MM.1S (cell line): ENCODE results near the gene CD74.

Experiments used
- DNase-seq: peaks from one replicate; pipeline ENCODE4 v3.0.0-alpha.2; 2015
- H2AFZ ChIP-seq: fragments of 300-600 bp; sonication (generic); 2 replicates; pipeline ENCODE4 v1.6.0; 2016; ENCODE audit warnings: antibody characterized with exemption, low read length
- H3F3A ChIP-seq: fragments of 300-600 bp; sonication (generic); 2 replicates; pipeline ENCODE4 v1.6.1; 2016; ENCODE audit warnings: mild to moderate bottlenecking, antibody characterized with exemption, low read length, moderate library complexity, mixed read lengths; ENCODE audit not compliant: insufficient read depth
- H3K27ac ChIP-seq: fragments of 300-600 bp; sonication (generic); 2 replicates; pipeline ENCODE4 v1.5.1; 2016; ENCODE audit warnings: mild to moderate bottlenecking, low read length
- H3K27me3 ChIP-seq: fragments of 300-600 bp; sonication (generic); replicated peaks from 2 replicates; pipeline ENCODE4 v1.6.0; 2016; ENCODE audit warnings: low read length; ENCODE audit not compliant: insufficient read depth
- H3K36me3 ChIP-seq: fragments of 300-600 bp; sonication (generic); replicated peaks from 2 replicates; pipeline ENCODE4 v1.6.1; 2016; ENCODE audit warnings: mild to moderate bottlenecking, low read length, mixed read lengths; ENCODE audit not compliant: insufficient read depth
- H3K4me1 ChIP-seq: fragments of 300-600 bp; sonication (generic); 2 replicates; pipeline ENCODE4 v1.6.1; 2016; ENCODE audit warnings: low read length, mixed read lengths
- H3K4me2 ChIP-seq: fragments of 300-600 bp; sonication (generic); 2 replicates; pipeline ENCODE4 v1.6.0; 2016; ENCODE audit warnings: low read depth, low read length
- H3K4me3 ChIP-seq: fragments of 300-600 bp; sonication (generic); 2 replicates; pipeline ENCODE4 v1.5.1; 2016; ENCODE audit warnings: low read length, mixed read lengths
- H3K79me2 ChIP-seq: fragments of 300-600 bp; sonication (generic); 2 replicates; pipeline ENCODE4 v1.6.1; 2016; ENCODE audit warnings: mixed run types, low read length, mixed read lengths
- H3K9ac ChIP-seq: fragments of 300-600 bp; sonication (generic); 2 replicates; pipeline ENCODE4 v1.6.1; 2016; ENCODE audit warnings: low read length, mixed read lengths
- H3K9me2 ChIP-seq: fragments of 300-600 bp; sonication (generic); replicated peaks from 2 replicates; pipeline ENCODE4 v1.6.1; 2016; ENCODE audit warnings: mild to moderate bottlenecking, low read length, mixed read lengths; ENCODE audit not compliant: insufficient read depth
- H3K9me3 ChIP-seq: fragments of 300-600 bp; sonication (generic); replicated peaks from 2 replicates; pipeline ENCODE4 v1.6.1; 2016; ENCODE audit warnings: mild to moderate bottlenecking, low read length, mixed read lengths; ENCODE audit not compliant: insufficient read depth
- H4K20me1 ChIP-seq: fragments of 300-600 bp; sonication (generic); 2 replicates; pipeline ENCODE4 v1.6.1; 2016; ENCODE audit warnings: mild to moderate bottlenecking, low read length, moderate library complexity, mixed read lengths; ENCODE audit not compliant: insufficient read depth
- EZH2 ChIP-seq: fragments of 300-600 bp; sonication (generic); optimal IDR thresholded peaks from 2 replicates; pipeline ENCODE3; 2017; ENCODE audit warnings: low read depth, mild to moderate bottlenecking, antibody characterized with exemption, low read length, mixed read lengths
- EZH2phosphoT487 ChIP-seq: fragments of 300-600 bp; sonication (generic); IDR thresholded peaks from 2 replicates; pipeline ENCODE4 v1.6.1; 2018; ENCODE audit warnings: antibody characterized with exemption, low read length
- TF ChIP-seq, protein P1 (sequence below): fragments of 300-600 bp; sonication (generic); IDR thresholded peaks from 2 replicates; pipeline ENCODE4 v1.5.1; 2016; ENCODE audit warnings: antibody characterized with exemption, low read length, mixed read lengths

Gene CD74

DNA sequence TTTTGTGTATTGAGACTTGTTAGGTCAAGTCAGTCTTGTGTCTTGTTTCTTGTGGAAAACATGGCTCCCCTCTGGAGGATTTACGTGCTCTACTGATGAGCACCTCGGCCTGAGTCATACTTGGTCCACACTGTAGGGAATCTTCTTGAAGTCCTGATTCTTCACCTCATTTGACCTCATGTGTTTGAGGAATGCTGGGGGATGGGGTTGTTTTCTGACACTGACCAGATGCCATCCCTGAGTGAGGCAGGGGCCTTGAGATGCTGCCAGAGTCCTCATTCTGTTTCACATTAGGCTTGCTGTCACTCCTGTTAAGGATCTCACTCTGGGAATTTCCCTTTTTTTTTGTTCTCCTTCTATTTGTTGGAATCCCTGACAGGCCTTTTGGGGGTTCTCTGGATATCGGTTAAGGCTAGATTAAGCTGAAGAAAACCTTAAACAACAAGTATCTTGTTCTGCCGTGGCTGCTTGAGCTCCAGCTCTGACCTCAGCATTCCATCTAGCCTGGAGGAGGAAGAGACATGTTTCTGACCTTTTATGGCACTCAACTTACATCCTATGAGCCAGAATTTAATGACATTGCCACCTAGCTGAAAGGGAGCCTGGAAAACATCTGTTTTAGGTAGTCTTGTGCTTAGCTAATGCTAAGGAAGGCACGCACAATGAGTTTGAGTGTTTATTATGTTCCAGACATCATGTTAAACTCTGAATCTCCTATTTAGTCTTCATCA, 34.6 kb downstream of the CD74 start:
- H3K36me3 ChIP-seq = peaks cover 13% of the 10 kb centered on the region; the same call in 1 of the 2 replicates
- no peak overlapping the region for H2AFZ ChIP-seq
- H3K4me3 ChIP-seq = no peak overlapping the region
- no peak overlapping the region for H3K9ac ChIP-seq
- H3K4me2 ChIP-seq = no peak overlapping the region
- TF ChIP-seq, protein P1, sequence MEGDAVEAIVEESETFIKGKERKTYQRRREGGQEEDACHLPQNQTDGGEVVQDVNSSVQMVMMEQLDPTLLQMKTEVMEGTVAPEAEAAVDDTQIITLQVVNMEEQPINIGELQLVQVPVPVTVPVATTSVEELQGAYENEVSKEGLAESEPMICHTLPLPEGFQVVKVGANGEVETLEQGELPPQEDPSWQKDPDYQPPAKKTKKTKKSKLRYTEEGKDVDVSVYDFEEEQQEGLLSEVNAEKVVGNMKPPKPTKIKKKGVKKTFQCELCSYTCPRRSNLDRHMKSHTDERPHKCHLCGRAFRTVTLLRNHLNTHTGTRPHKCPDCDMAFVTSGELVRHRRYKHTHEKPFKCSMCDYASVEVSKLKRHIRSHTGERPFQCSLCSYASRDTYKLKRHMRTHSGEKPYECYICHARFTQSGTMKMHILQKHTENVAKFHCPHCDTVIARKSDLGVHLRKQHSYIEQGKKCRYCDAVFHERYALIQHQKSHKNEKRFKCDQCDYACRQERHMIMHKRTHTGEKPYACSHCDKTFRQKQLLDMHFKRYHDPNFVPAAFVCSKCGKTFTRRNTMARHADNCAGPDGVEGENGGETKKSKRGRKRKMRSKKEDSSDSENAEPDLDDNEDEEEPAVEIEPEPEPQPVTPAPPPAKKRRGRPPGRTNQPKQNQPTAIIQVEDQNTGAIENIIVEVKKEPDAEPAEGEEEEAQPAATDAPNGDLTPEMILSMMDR = no peak
- TF ChIP-seq EZH2 (no peak), EZH2phosphoT487 (no peak)
- H3K4me1 ChIP-seq = no peaks in the 10 kb centered on the region
- no peak overlapping the region for H3K27ac ChIP-seq
- no peaks in the 10 kb centered on the region for H3K9me2 ChIP-seq
- no peaks in the 10 kb centered on the region for H3F3A ChIP-seq
- no peaks in the 10 kb centered on the region for H4K20me1 ChIP-seq
- H3K9me3 ChIP-seq = no peaks in the 10 kb centered on the region
- DNase-seq = no peak
- H3K27me3 ChIP-seq = no peaks in the 10 kb centered on the region
- H3K79me2 ChIP-seq = no peaks in the 10 kb centered on the region

DNA sequence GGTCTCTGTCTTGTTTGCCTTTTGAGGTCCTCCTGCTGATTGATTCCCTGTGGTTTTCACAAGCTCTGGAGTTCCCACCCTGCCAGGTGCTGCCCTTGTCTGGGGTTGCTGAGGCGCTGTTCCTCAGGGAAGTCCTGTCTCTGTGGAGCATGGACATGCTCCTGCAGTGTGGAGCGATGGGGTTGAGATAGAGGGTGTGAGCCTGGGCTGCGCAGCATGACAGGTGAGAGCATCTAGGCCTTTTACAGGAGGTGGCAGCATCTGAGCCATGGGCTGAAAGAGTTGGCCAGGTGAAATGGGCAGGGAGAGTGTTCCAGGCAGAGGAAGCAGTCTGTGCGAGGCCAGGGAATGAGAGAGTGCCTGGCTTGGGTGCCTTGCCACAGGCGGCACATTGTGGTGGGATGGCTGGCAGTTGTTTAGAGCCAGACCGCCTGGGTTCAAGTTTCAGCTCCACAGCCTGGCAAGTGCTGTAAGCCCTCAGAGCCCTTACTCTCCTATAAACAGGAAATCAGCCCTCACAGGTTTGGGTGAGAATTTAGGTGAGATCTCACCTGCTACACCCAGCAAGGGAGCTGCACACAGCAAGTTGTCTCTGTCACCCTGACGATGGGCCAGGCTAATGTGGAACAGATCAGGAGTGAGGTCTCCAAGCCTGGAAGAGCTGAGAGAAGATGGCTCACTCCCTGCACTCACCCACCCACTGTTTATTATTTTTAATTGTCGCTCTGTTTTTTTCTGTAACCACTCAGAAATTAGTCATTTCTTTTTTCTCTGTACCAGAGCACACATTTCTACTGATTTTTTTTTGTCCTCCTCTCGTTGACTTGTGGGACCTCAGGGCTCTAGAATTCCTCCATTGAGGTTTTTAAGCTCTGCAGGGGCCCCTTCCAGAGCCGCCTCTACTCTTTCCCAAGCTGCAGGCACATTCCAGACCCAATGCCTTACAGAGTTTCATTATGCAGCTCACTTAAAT, 35.6 kb downstream of the CD74 start:
- TF ChIP-seq EZH2phosphoT487 (no peak), EZH2 (no peak)
- TF ChIP-seq, protein P1 = no peak
- Histone ChIP-seq H4K20me1 (no peaks in the 10 kb centered on the region), H3K4me1 (no peaks in the 10 kb centered on the region), H3K27me3 (no peaks in the 10 kb centered on the region), H3K36me3 (peaks cover 13% of the 10 kb centered on the region), H3F3A (no peaks in the 10 kb centered on the region), H3K27ac (no peak overlapping the region), H3K79me2 (no peaks in the 10 kb centered on the region), H3K9me2 (no peaks in the 10 kb centered on the region), H3K9ac (no peak overlapping the region), H2AFZ (no peak overlapping the region), H3K4me2 (no peak overlapping the region), H3K9me3 (no peaks in the 10 kb centered on the region), H3K4me3 (no peak overlapping the region)
- no peak for DNase-seq

DNA sequence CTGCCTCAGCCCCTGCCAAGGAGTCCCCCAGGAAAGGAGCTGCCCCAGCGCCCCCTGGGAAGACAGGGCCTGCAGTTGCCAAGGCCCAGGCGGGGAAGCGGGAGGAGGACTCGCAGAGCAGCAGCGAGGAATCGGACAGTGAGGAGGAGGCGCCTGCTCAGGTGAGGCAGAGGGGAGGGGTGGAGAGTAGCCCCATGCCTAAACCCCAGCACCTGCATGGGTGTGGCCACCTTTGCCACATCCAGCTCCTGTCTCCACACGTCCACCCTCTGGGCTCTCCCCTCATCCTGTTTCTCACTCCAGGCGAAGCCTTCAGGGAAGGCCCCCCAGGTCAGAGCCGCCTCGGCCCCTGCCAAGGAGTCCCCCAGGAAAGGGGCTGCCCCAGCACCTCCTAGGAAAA, 38.1 kb downstream of the CD74 start:
- H3K9ac ChIP-seq = no peak overlapping the region
- no peaks in the 10 kb centered on the region for H3K9me2 ChIP-seq
- H3K27ac ChIP-seq = no peak overlapping the region
- H3K4me1 ChIP-seq = no peaks in the 10 kb centered on the region
- no peaks in the 10 kb centered on the region for H3K27me3 ChIP-seq
- no peaks in the 10 kb centered on the region for H3F3A ChIP-seq
- no peak overlapping the region for H2AFZ ChIP-seq
- H3K4me3 ChIP-seq = no peak overlapping the region
- H3K79me2 ChIP-seq = no peaks in the 10 kb centered on the region; the same call in 1 of the 2 replicates
- no peaks in the 10 kb centered on the region for H3K9me3 ChIP-seq
- no peak for TF ChIP-seq EZH2
- TF ChIP-seq EZH2phosphoT487 = no peak
- TF ChIP-seq, protein P1 = no peak
- H3K36me3 ChIP-seq = peaks cover 13% of the 10 kb centered on the region
- H3K4me2 ChIP-seq = no peak overlapping the region
- no peaks in the 10 kb centered on the region for H4K20me1 ChIP-seq
- no peak for DNase-seq
